ENCODE measurements around the gene OR10G2.

GRCh38 chr14:21617614-21618013 is 17.1 kb downstream of the OR10G2 start:
- TF ChIP-seq CTCF (IDR thresholded peaks at IDR 0.05) = no peak
- no peak for TF ChIP-seq POLR2A (IDR thresholded peaks at IDR 0.05)
